OCI-LY7 (cell line): ENCODE results near the gene SPSB1. TPM values are rescaled to one million over a fixed set of nuclear protein-coding genes. Genes with fewer than 3 reads are reported as not detected.

Experiments used
- BruUV-seq: library from RNA; stranded (reverse); fragments of 400-500 nt; replicated peaks from 2 replicates; lab custom pipeline; 2021; lab: Mats Ljungman, UMichigan
- CTCF ChIA-PET: fragments of 300-600 bp; sonication (Branson Sonifier 250); formaldehyde crosslinking; loops from one replicate; lab custom pipeline; 2022; ENCODE audit warnings: antibody characterized with exemption; ENCODE audit not compliant: unreplicated experiment; lab: Charles Lee
- POLR2A ChIA-PET: fragments of 300-600 bp; sonication (Branson Sonifier 250); formaldehyde crosslinking; loops from one replicate; lab custom pipeline; 2022; ENCODE audit warnings: antibody characterized with exemption; lab: Charles Lee
- DNase-seq: peaks from one replicate; pipeline ENCODE4 v3.0.0-alpha.2; 2015; ENCODE audit warnings: low spot score
- H2AFZ ChIP-seq: fragments of 200-600 bp; sonication (generic), shearing (Covaris generic); 2 replicates; pipeline ENCODE4 v1.6.1; 2014; ENCODE audit warnings: mild to moderate bottlenecking, antibody characterized with exemption, low read length, moderate library complexity
- H3K27ac ChIP-seq: fragments of 200-600 bp; sonication (generic); 2 replicates; pipeline ENCODE4 v1.5.1; 2014; ENCODE audit warnings: mixed run types, low read depth, mild to moderate bottlenecking, moderate library complexity, low read length, inconsistent platforms; ENCODE audit not compliant: poor library complexity, severe bottlenecking
- H3K36me3 ChIP-seq: fragments of 200-600 bp; sonication (generic); 2 replicates; pipeline ENCODE4 v1.6.1; 2014; ENCODE audit warnings: mild to moderate bottlenecking, antibody characterized with exemption, low read length, moderate library complexity, mixed read lengths; ENCODE audit not compliant: insufficient read depth
- H3K4me1 ChIP-seq: fragments of 200-600 bp; sonication (generic); 2 replicates; pipeline ENCODE4 v1.5.1; 2014; ENCODE audit warnings: mild to moderate bottlenecking, low read length; ENCODE audit not compliant: insufficient read depth, poor library complexity, severe bottlenecking
- H3K4me2 ChIP-seq: fragments of 200-600 bp; sonication (generic); 2 replicates; pipeline ENCODE4 v1.6.1; 2014; ENCODE audit warnings: mild to moderate bottlenecking, low read length
- H3K4me3 ChIP-seq: fragments of 200-600 bp; sonication (generic); 2 replicates; pipeline ENCODE4 v1.5.1; 2014; ENCODE audit warnings: mild to moderate bottlenecking, low read depth, low read length; ENCODE audit not compliant: poor library complexity, severe bottlenecking
- H3K79me2 ChIP-seq: fragments of 200-600 bp; sonication (generic); 2 replicates; pipeline ENCODE4 v1.6.1; 2016; ENCODE audit warnings: low read depth, mild to moderate bottlenecking, low read length, moderate library complexity, mixed read lengths; ENCODE audit not compliant: insufficient read depth
- H3K9me2 ChIP-seq: fragments of 200-600 bp; sonication (generic); 2 replicates; pipeline ENCODE4 v1.6.1; 2016; ENCODE audit warnings: mild to moderate bottlenecking, low read length, mixed read lengths; ENCODE audit not compliant: insufficient read depth
- H3K9me3 ChIP-seq: fragments of 200-600 bp; sonication (generic); 2 replicates; pipeline ENCODE4 v1.6.1; 2014; ENCODE audit warnings: mild to moderate bottlenecking, mixed run types, low read length, mixed read lengths
- H4K20me1 ChIP-seq: fragments of 200-600 bp; sonication (generic); 2 replicates; pipeline ENCODE4 v1.6.1; 2014; ENCODE audit warnings: mild to moderate bottlenecking, antibody characterized with exemption, low read length, moderate library complexity, mixed read lengths; ENCODE audit not compliant: insufficient read depth
- CTCF ChIP-seq: fragments of 200-600 bp; sonication (generic); conservative IDR thresholded peaks from 2 replicates; pipeline ENCODE4 v1.5.1; 2014; ENCODE audit warnings: mild to moderate bottlenecking, antibody characterized with exemption, low read length, moderate library complexity, mixed read lengths
- EZH2phosphoT487 ChIP-seq: fragments of 200-600 bp; sonication (generic); IDR thresholded peaks from 2 replicates; pipeline ENCODE4 v1.6.1; 2018; ENCODE audit warnings: low read depth, borderline replicate concordance, mild to moderate bottlenecking, mixed run types, antibody characterized with exemption, low read length, moderate library complexity, mixed read lengths
- intact Hi-C: fragments of 100-400 bp; cut with micrococcal nuclease; formaldehyde crosslinking; loops from one replicate; pipeline ENCODE4 v1.10.0; 2022; ENCODE audit not compliant: unreplicated experiment
- total RNA-seq, 2 experiments: library from RNA; depleted of rRNA in 1 of 2; stranded (reverse); fragments of >200 nt in 1 of 2; shearing (Covaris generic) in 1 of 2; gene quantifications; 2 replicates each; pipeline ENCODE4 v1.2.3, GENCODE V29; 2014 to 2022

The SPSB1 gene
- total RNA-seq, 2 experiments from 2014 or later: 1.2 to 14.0 TPM

- Histone ChIP-seq H2AFZ (no peak overlapping the region), H3K9me3 (no peaks in the 10 kb centered on the region), H4K20me1 (no peaks in the 10 kb centered on the region), H3K27ac (no peak overlapping the region), H3K4me2 (peak overlapping the region; percentile 66), H3K9me2 (no peaks in the 10 kb centered on the region), H3K36me3 (no peaks in the 10 kb centered on the region), H3K4me1 (peaks cover 36% of the 10 kb centered on the region), H3K79me2 (no peaks in the 10 kb centered on the region), H3K4me3 (peak overlapping the region; percentile 2)
- BruUV-seq: no TSS peak
- intact Hi-C loops: loop anchor here (1.0 kb wide), 1 partner anchor 80 kb away; no protein-coding TSS in a partner anchor
- CTCF ChIA-PET: no interaction called here
- no peak for DNase-seq
- TF ChIP-seq EZH2phosphoT487 (no peak), CTCF (no peak)
- POLR2A ChIA-PET: no interaction called here
Observed at GRCh38 chr1:9345922-9346321, 53.2 kb downstream of the SPSB1 start.

DNA sequence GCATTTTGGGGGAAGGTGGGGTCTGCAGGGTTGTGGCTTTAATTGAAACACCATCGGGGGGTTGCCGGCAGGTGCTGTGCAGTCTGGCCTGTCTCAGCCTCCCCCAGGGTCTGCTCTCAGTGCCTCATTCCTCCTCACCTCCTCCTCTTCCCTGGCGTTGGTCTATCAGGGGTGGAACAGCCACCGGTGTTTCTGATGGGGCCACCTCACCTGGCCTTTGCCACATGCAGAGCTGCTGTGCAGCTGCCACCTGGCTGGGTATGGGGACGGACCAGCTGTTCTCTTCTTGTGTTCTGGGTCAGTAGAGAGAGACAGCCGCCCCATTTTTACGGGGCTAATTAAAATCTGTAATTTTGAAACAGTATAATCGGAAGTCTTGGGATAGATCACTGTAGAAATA, 53.9 kb downstream of the SPSB1 start:
- Histone ChIP-seq H3K9me2 (no peaks in the 10 kb centered on the region), H3K27ac (no peak overlapping the region), H3K36me3 (no peaks in the 10 kb centered on the region), H3K4me1 (peaks cover 36% of the 10 kb centered on the region), H3K4me2 (peak overlapping the region; percentile 66), H3K4me3 (peak overlapping the region; percentile 2), H2AFZ (no peak overlapping the region), H3K9me3 (no peaks in the 10 kb centered on the region), H3K79me2 (no peaks in the 10 kb centered on the region), H4K20me1 (no peaks in the 10 kb centered on the region)
- TF ChIP-seq EZH2phosphoT487 (no peak), CTCF (no peak)
- BruUV-seq: no TSS peak
- DNase-seq: peak; percentile 68
- ChIA-PET CTCF (no interaction called here), POLR2A (no interaction called here)
- intact Hi-C loops: loop anchor here (1.0 kb wide), 1 partner anchor 80 kb away; no protein-coding TSS in a partner anchor

DNA sequence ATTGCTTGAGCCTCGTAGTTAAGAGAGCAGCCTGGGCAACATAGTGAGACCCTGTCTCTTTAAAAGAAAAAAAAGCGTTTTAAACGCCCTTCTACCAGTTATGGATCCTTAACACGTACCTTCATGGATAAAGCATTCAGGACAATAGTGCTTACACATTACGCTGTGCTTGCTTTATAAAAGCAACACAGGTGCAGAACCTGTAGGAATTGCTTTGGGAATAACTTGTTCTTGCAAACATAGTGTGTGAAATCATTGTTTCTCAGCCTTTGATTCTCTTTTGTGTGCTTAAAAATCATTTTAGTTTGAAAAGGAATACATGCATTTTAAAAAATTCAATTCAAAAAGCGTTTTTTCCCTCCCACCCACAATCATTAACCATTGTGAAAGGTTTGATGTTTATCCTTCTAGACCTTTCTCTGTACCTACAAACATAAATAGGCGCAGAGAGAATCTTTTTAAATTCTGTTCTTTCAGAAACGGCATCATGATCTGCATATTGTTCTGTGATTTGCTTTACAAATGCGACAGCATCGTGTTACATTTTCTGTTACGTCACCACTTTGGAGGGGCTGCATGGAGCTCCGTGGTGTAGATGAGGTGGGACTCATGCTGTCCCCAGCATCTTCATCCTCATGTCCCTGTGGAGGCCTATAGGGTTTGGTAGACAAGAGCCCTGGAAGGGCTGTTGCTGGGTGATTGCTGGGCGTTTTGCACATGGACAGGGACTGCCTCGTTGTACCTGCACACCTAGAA, 54.6 kb downstream of the SPSB1 start:
- peak overlapping the region; percentile 2 for H3K4me3 ChIP-seq
- no peaks in the 10 kb centered on the region for H3K9me3 ChIP-seq
- intact Hi-C loops: no loop called here
- H3K79me2 ChIP-seq: no peaks in the 10 kb centered on the region
- peak overlapping the region; percentile 66 for H3K4me2 ChIP-seq
- no peak for DNase-seq
- ChIA-PET CTCF (no interaction called here), POLR2A (interaction anchor here (0.5 kb wide), 1 partner anchor 150 kb away, joined by 4 read pairs; no protein-coding TSS in a partner anchor)
- no peaks in the 10 kb centered on the region for H3K36me3 ChIP-seq
- no peak overlapping the region for H3K27ac ChIP-seq
- no TSS peak for BruUV-seq
- peaks cover 36% of the 10 kb centered on the region for H3K4me1 ChIP-seq
- H2AFZ ChIP-seq: no peak overlapping the region
- no peaks in the 10 kb centered on the region for H3K9me2 ChIP-seq
- no peaks in the 10 kb centered on the region for H4K20me1 ChIP-seq
- no peak for TF ChIP-seq EZH2phosphoT487
- TF ChIP-seq CTCF: no peak
